Activated effector memory CD4-positive, alpha-beta T cell treated with anti-CD3 and anti-CD28 coated beads, Interleukin-2, amount 50 U/mL, for 16 hours (primary cell): ENCODE data around the gene NID1.
A peak's percentile ranks its signal among the peaks of the same experiment; 100 is the strongest.

ENCODE experiments used
- DNase-seq: peaks from one replicate; pipeline ENCODE4 v3.0.0-alpha.2; 2020

Gene NID1

GRCh38 chr1:236065509-236066005 lies 667 bp upstream of the NID1 start:
- no peak for DNase-seq

GRCh38 chr1:236063919-236064673 lies 794 bp downstream of the NID1 start:
- peak; percentile 67 for DNase-seq

GRCh38 chr1:236063551-236063918 lies 1.4 kb downstream of the NID1 start:
- no peak for DNase-seq

- DNase-seq: no peak
Observed at GRCh38 chr1:236060286-236060685, 4.6 kb downstream of the NID1 start.

GRCh38 chr1:236059011-236059410 lies 5.9 kb downstream of the NID1 start:
- DNase-seq: no peak

GRCh38 chr1:236058141-236058934 lies 6.6 kb downstream of the NID1 start:
- no peak for DNase-seq

GRCh38 chr1:236057546-236057945 lies 7.3 kb downstream of the NID1 start:
- DNase-seq: no peak

- no peak for DNase-seq
Observed at GRCh38 chr1:236052232-236052993, 12.5 kb downstream of the NID1 start.

GRCh38 chr1:236051242-236051791 lies 13.6 kb downstream of the NID1 start:
- DNase-seq: no peak

- no peak for DNase-seq
Observed at GRCh38 chr1:236045771-236046170, 19.1 kb downstream of the NID1 start.

- no peak for DNase-seq
Observed at GRCh38 chr1:236044341-236044740, 20.5 kb downstream of the NID1 start.

GRCh38 chr1:236041631-236042618 lies 23.0 kb downstream of the NID1 start:
- DNase-seq: no peak

GRCh38 chr1:236039740-236040685 lies 24.9 kb downstream of the NID1 start:
- DNase-seq: no peak

GRCh38 chr1:236038034-236038433 lies 26.9 kb downstream of the NID1 start:
- DNase-seq: no peak

GRCh38 chr1:236035681-236036101 lies 29.2 kb downstream of the NID1 start:
- DNase-seq: no peak

GRCh38 chr1:236033336-236033735 lies 31.6 kb downstream of the NID1 start:
- no peak for DNase-seq

- no peak for DNase-seq
Observed at GRCh38 chr1:236030534-236030933, 34.4 kb downstream of the NID1 start.

GRCh38 chr1:236029428-236029940 lies 35.4 kb downstream of the NID1 start:
- DNase-seq: no peak

- no peak for DNase-seq
Observed at GRCh38 chr1:236027104-236027503, 37.8 kb downstream of the NID1 start.

GRCh38 chr1:236025836-236026235 lies 39.1 kb downstream of the NID1 start:
- DNase-seq: no peak
